ENCODE results near the gene CORIN. TPM values are rescaled to one million over a fixed set of nuclear protein-coding genes. Genes with fewer than 3 reads are reported as not detected.

Gene CORIN
- total RNA-seq, 1 donor from 2014 or later = 0.05 TPM

- TF ChIP-seq, protein P1, sequence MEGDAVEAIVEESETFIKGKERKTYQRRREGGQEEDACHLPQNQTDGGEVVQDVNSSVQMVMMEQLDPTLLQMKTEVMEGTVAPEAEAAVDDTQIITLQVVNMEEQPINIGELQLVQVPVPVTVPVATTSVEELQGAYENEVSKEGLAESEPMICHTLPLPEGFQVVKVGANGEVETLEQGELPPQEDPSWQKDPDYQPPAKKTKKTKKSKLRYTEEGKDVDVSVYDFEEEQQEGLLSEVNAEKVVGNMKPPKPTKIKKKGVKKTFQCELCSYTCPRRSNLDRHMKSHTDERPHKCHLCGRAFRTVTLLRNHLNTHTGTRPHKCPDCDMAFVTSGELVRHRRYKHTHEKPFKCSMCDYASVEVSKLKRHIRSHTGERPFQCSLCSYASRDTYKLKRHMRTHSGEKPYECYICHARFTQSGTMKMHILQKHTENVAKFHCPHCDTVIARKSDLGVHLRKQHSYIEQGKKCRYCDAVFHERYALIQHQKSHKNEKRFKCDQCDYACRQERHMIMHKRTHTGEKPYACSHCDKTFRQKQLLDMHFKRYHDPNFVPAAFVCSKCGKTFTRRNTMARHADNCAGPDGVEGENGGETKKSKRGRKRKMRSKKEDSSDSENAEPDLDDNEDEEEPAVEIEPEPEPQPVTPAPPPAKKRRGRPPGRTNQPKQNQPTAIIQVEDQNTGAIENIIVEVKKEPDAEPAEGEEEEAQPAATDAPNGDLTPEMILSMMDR (conservative IDR thresholded peaks at IDR 0.05) = no peak
These were observed 2.4 kb upstream of the CORIN start for GRCh38 chr4:47840291-47840690.

DNA sequence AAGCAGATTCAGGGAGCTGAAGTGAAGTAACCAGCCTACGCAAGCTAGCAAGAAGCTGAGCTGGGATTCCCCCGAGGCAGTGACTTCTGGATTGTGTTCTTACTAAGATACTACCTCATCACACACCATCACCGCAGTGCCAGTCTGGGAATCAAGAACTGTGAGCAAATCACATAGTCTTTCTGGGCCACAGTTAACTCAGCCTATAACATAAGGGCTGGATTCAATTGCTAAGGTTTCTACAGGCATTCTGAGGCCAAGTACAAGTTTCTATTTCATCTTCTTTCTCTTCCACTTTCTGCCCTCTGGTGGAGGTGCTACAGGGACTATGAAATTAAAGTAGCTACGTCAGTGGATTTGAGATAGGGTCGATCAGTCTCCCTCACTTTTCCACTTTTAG lies 1.4 kb upstream of the CORIN start:
- no peaks in the 10 kb centered on the region for H3K9me3 Mint-ChIP-seq
- H3K4me1 Mint-ChIP-seq = peaks cover 16% of the 10 kb centered on the region
- H3K36me3 Mint-ChIP-seq (ENCODE audit: low read depth) = peaks cover 11% of the 10 kb centered on the region
- no peak overlapping the region for H3K27ac Mint-ChIP-seq (ENCODE audit: unreplicated experiment)
- TF ChIP-seq, protein P1 (conservative IDR thresholded peaks at IDR 0.05) = peak; percentile 51
- H3K4me3 Mint-ChIP-seq = no peak overlapping the region
- H3K27me3 Mint-ChIP-seq (ENCODE audit: low read depth) = peaks cover 45% of the 10 kb centered on the region
- DNase-seq (ENCODE audit: low read depth, low spot score) = no peak

More at GRCh38 chr4:47840291-47840690, 2.4 kb upstream of the CORIN start:
- no peak overlapping the region for H3K4me3 Mint-ChIP-seq
- H3K27me3 Mint-ChIP-seq (ENCODE audit: low read depth) = peaks cover 42% of the 10 kb centered on the region
- peaks cover 13% of the 10 kb centered on the region for H3K36me3 Mint-ChIP-seq (ENCODE audit: low read depth)
- no peak overlapping the region for H3K27ac Mint-ChIP-seq (ENCODE audit: unreplicated experiment)
- no peak for DNase-seq (ENCODE audit: low read depth, low spot score)
- H3K4me1 Mint-ChIP-seq = peaks cover 16% of the 10 kb centered on the region
- no peaks in the 10 kb centered on the region for H3K9me3 Mint-ChIP-seq

DNA sequence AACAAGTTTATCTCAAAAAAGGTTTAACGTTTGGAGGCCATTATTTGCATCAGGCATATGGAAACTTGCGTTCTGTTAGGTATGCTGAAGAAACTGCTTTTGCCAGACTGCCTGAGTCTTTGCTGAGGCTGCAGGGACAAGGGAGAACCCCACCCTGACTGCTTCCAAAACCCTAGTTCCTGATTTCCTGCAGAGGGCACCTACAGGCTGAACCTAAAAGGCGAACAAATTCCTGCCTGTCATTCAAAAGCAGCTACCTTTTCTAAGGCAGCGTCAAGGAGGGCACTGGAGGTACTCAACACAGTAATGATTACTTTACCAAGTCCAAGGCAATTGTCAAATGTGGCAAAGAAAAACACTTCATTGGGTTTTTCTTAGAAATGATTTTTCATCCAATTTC lies 578 bp upstream of the CORIN start:
- Mint-ChIP-seq H3K36me3 (ENCODE audit: low read depth) (peaks cover 4% of the 10 kb centered on the region), H3K27ac (ENCODE audit: unreplicated experiment) (no peak overlapping the region), H3K9me3 (peaks cover 3% of the 10 kb centered on the region), H3K4me3 (peak overlapping the region; percentile 80), H3K27me3 (ENCODE audit: low read depth) (peaks cover 47% of the 10 kb centered on the region), H3K4me1 (peaks cover 16% of the 10 kb centered on the region)
- no peak for DNase-seq (ENCODE audit: low read depth, low spot score)
- TF ChIP-seq, protein P1 (conservative IDR thresholded peaks at IDR 0.05) = no peak

DNA sequence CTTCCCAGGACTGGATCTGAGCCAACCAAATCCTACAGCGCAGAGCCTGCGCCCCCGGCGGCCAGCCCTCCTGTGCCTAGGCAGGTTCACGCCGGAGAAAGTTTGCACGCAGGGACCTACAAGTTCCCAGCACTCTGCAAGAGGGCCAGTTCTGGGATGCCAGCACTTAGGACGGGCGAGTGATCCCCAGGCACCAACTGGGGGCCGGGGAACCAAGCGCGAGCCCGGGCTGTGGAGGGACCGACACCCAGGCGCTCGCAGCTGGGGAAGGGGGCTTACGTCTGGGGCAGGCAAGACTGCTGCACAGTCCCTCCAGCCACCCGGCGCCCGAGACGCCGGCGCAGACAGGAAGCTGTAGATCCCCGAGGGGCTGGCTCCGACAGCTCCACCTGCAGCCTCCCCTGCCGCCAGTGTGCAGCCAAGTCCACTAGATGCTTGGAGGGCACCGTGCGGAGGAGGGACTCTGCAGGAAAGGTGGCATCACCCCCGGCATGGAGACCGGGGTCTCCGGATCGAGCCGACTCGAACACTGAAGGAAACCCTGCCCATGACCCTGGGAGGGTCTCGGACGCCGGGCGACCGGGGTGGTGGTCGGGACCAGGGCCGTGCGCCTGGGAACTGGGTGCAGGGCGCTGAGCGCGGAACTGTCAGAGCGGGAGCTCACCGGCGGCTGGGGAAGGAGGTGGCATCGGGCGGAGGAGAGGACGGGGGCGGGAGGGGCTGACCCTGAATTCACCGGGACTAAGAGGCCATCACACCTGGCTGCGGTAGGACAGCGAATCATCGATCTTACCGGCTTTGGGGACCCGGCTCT lies 566 bp downstream of the CORIN start:
- Mint-ChIP-seq H3K4me1 (peaks cover 16% of the 10 kb centered on the region), H3K27ac (ENCODE audit: unreplicated experiment) (no peak overlapping the region), H3K36me3 (ENCODE audit: low read depth) (peaks cover 3% of the 10 kb centered on the region), H3K27me3 (ENCODE audit: low read depth) (peaks cover 47% of the 10 kb centered on the region), H3K4me3 (peak overlapping the region; percentile 90), H3K9me3 (peaks cover 9% of the 10 kb centered on the region)
- DNase-seq (ENCODE audit: low read depth, low spot score) = peak; percentile 36
- TF ChIP-seq, protein P1 (conservative IDR thresholded peaks at IDR 0.05) = no peak

DNA sequence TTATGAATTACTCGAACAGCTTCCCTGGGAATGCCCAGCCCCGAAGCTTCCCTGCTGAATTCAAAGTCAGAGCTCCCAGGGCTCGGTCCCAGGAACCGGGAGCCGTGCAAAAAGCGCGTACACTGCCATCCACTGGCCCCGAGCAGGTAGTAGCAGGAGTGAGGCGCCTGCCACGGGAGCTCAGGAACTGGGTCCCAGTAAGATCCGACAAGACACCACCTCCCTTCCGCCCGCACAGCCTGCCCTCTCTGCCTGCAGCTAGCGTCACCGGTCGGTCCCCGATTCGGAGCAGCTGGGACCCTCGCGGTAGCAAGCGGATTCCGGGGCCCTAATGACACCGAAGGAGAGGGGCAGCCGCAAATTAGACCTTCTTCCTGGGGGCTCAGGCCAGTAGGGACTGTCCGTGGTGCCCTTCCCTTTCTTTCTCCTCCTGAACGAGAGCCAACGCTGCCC lies 1.2 kb downstream of the CORIN start:
- peaks cover 47% of the 10 kb centered on the region for H3K27me3 Mint-ChIP-seq (ENCODE audit: low read depth)
- DNase-seq (ENCODE audit: low read depth, low spot score) = peak; percentile 58
- H3K9me3 Mint-ChIP-seq = peaks cover 9% of the 10 kb centered on the region
- peak overlapping the region; percentile 90 for H3K4me3 Mint-ChIP-seq
- TF ChIP-seq, protein P1 (conservative IDR thresholded peaks at IDR 0.05) = peak; percentile 75
- peaks cover 16% of the 10 kb centered on the region for H3K4me1 Mint-ChIP-seq
- H3K27ac Mint-ChIP-seq (ENCODE audit: unreplicated experiment) = no peak overlapping the region
- peaks cover 3% of the 10 kb centered on the region for H3K36me3 Mint-ChIP-seq (ENCODE audit: low read depth)

All from neural crest cell (in vitro differentiated cells).